Fibroblast of skin of left quadriceps (primary cell): ENCODE data around the gene TMEM179.
"Not testable (repeated sequence)": the region's sequence is repeated elsewhere in the genome, so short reads cannot be mapped to it uniquely, and the experiment has no call there.

ENCODE experiments used
- DNase-seq, 2 experiments: peaks; one replicate each; pipeline ENCODE4 v3.0.0-alpha.2; 2013; ENCODE audit warnings: low read depth in 2 of 2

TMEM179 gene

GRCh38 chr14:104604458-104605449, at the start of gene TMEM179:
TMEM179 (minus strand) TSS chr14:104604772; CDS start chr14:104604741, 31 bp downstream.
- no peak for DNase-seq

GRCh38 chr14:104654119-104654518, 49.5 kb upstream of the TMEM179 start:
- no peak for DNase-seq

- not testable (repeated sequence) for DNase-seq
These were observed 48.8 kb upstream of the TMEM179 start for GRCh38 chr14:104653130-104653920.

GRCh38 chr14:104652386-104652785, 47.8 kb upstream of the TMEM179 start:
- DNase-seq, result no peak

- DNase-seq, result no peak
These were observed 47.3 kb upstream of the TMEM179 start for GRCh38 chr14:104651876-104652260.

GRCh38 chr14:104650981-104651875, 46.7 kb upstream of the TMEM179 start:
- no peak for DNase-seq

GRCh38 chr14:104650057-104650980, 45.7 kb upstream of the TMEM179 start:
- peak; percentile 20 for DNase-seq

- DNase-seq, result no peak
These were observed 43.0 kb upstream of the TMEM179 start for GRCh38 chr14:104647467-104648043.

- DNase-seq, result no peak
These were observed 40.2 kb upstream of the TMEM179 start for GRCh38 chr14:104644656-104645378.

GRCh38 chr14:104644091-104644635, 39.6 kb upstream of the TMEM179 start:
- no peak for DNase-seq

- DNase-seq, result no peak
These were observed 38.7 kb upstream of the TMEM179 start for GRCh38 chr14:104643306-104643705.

- no peak for DNase-seq
These were observed 37.9 kb upstream of the TMEM179 start for GRCh38 chr14:104642540-104642868.

- DNase-seq, result no peak
These were observed 37.4 kb upstream of the TMEM179 start for GRCh38 chr14:104641753-104642539.

- no peak for DNase-seq
These were observed 36.1 kb upstream of the TMEM179 start for GRCh38 chr14:104640681-104641080.

- peak in 1 of 2 experiments; percentile 13 for DNase-seq
These were observed 35.4 kb upstream of the TMEM179 start for GRCh38 chr14:104639885-104640548.

- no peak for DNase-seq
These were observed 34.9 kb upstream of the TMEM179 start for GRCh38 chr14:104639471-104639870.

- no peak for DNase-seq
These were observed 34.4 kb upstream of the TMEM179 start for GRCh38 chr14:104638927-104639450.

- DNase-seq, result no peak
These were observed 33.6 kb upstream of the TMEM179 start for GRCh38 chr14:104638190-104638589.
